Measurements from ENCODE around the gene NELL1.

DNA sequence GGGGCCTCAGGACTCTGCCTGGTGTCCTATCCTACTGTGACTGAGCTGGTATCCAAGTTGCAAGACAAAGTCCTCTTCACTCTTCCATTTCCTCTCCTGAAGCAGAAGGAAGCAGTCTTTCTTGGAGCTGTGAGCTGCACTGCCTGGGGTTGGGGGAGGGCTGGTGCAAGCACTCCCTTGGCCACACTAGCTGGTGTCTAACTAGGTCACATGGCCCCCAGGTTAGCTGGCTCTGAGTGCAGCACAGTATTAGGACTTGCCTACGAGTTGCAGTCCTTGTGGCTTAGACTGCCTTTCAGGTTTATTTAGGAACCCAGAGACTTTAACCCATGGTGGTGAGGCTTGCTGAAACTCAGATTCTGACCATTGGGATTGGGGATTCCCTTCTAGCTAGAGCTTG, 138.9 kb downstream of the NELL1 start:
- no peak for TF ChIP-seq EZH2phosphoT487 (IDR thresholded peaks at IDR 0.05; ENCODE audit: insufficient read depth, low read depth)
- no peak for TF ChIP-seq EZH2 (IDR thresholded peaks at IDR 0.05; ENCODE audit: insufficient read depth, poor library complexity, severe bottlenecking)
